Cortex of kidney (tissue), 1 donor: Measurements from ENCODE around the gene CD8A.
"Not testable (repeated sequence)": the region's sequence is repeated elsewhere in the genome, so short reads cannot be mapped to it uniquely, and the experiment has no call there.

Source experiments
- DNase-seq: peaks from one replicate; lab custom pipeline; 2025; lab: John Stamatoyannopoulos, UW

Gene CD8A

GRCh38 chr2:86776532-86776931 is 14.2 kb downstream of the CD8A start:
- no peak for DNase-seq

DNA sequence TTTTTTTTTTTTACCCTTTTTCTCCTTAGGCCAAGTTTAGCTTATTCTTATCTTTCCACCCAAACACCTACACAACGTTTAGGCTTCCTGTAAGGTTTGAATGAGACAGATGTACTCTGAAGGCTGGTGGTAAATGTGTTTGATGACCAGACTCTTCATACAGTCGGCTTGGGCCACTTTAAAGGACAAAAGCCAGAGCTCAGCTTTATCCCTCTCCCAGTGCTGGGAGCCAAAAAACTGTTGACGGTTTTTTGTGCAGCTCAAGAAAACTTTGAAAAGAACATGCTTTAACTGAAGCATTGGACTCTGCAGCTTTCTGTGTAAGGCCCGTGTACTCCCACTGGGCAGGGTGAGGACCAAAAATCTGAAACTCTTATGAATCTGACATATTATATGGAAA is 15.4 kb downstream of the CD8A start:
- DNase-seq, result no peak

GRCh38 chr2:86774862-86775261 is 15.9 kb downstream of the CD8A start:
- DNase-seq, result no peak

DNA sequence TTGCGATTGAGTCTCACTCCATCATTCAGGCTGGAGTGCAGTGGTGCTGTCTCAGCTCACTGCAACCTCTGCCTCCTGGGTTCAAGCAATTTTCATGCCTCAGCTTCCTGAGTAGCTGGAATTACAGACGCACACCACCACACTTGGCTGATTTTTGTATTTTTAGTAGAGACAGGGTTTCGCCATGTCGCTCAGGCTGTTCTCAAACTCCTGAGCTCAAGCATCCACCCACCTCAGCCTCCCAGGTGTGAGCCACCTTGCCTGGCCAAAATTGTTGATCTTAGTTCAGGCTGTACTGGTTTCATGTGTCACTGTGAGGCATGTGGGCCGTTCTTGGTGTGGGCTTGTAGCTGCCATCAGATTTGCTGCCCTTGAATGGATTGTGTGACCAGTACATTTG is 18.1 kb downstream of the CD8A start:
- DNase-seq, result no peak

DNA sequence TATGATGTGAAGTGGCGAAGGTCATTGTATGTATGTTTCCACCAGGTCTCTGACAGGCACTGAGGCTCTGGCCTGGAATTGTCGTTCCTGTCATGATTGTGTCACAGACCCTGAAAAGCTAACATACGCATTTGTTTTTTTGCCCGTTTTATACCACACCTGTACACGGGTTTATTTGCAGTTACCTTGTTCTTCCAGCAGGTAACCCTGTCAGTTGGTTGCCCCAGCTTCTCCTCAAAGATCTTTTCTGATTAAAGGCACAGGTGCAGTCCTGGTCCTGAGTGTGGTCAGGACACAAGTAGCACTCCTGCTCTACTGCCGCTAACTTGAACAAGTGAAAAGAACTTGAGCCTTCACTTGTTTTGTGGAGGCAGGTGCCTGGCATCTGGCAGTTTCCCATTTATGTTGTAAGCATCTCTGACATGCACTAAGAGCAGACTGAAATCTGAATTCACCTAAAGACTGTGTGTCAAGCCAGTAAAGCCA is 19.9 kb downstream of the CD8A start:
- DNase-seq, result no peak

DNA sequence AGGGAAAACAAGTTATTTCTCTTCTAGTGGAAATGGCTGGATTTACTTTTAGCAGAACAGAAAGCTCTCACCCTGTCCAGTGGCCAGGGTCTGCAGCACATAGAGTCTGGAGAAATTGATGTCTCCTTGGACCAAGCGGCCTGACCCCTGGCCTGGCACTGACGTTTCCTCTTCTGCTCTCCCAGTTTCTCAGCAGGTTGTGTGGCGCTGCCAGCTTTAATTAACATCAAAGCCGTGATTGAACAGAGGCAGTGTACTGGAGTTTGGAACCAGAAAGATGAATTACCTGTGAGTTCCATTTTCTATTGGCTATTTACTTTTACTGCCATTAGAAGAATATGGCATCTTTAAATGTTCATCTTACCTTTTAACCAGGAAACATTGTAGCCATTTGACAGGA is 20.9 kb downstream of the CD8A start:
- no peak for DNase-seq

DNA sequence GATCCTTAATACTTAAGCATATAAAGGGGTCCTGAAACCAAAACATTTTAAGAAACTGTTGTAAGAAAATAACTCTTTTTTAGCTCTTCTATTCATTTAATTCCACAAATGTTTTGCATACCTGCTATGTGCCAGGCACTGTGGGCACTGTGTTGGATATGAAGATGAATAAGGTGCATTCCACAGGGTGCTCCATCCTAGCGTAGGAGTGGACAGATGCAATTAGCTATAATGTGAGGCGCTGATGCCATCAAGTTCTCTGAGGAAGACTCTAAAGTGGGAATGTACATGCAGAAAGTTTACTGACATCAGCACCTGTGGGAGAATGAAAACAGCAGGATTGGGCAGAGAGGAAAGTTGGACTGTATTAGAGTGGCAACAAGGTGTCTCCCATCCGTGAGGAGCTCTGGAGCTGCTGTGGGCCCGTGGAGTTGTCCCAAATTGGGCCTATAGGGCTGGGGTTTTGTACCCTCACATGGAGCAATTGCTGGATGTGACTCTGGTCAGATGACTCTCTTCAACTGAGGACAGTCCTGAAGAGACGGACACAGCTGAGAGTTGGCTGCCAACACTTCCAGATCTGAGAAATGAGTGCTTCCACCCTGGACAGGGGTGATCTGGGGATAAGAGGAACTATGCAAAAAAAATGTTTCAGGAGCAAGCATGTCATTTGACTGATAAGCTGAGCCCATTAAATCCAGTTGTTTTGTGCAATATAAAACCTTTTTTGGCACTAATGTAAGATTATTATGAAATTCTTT is 22.3 kb downstream of the CD8A start:
- DNase-seq, result no peak

DNA sequence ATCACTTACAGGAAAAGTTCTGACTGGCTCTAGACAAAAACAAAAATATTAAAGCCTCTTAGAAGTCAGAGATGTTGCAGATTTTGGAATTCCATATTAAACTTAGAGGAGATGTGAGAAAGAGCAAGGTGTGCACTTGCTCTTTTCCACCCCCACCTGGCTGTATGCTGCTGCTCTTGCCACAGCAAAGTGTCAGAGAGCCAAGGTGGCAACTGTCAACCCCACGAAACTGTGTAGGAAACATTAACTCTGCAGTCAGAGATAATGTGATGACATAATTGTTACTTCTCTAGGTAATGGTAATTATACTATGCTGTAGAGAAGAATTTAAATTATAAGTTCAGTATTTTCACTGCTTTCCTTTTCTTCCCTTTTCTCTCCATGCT is 25.4 kb downstream of the CD8A start:
- no peak for DNase-seq

- no peak for DNase-seq
Observed at GRCh38 chr2:86764661-86765309, 25.9 kb downstream of the CD8A start.

DNA sequence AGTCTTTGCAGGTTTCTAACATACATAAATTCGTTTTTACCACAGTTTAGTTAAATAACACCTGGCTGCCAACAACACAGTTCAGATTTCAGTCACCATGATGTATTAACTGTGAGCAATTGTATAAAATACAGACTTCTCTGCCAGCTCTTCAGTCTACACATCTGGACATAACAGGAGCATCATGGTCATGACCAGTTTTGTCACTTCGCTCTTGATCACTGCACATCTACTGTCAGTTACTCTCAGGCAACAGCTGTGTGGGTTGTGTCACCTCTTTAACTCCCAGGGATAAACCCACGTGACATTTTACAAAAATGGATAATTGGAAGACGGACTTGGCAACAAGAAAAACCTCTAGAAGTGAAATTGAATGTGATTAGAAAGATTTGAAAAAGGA is 30.3 kb downstream of the CD8A start:
- DNase-seq, result no peak

DNA sequence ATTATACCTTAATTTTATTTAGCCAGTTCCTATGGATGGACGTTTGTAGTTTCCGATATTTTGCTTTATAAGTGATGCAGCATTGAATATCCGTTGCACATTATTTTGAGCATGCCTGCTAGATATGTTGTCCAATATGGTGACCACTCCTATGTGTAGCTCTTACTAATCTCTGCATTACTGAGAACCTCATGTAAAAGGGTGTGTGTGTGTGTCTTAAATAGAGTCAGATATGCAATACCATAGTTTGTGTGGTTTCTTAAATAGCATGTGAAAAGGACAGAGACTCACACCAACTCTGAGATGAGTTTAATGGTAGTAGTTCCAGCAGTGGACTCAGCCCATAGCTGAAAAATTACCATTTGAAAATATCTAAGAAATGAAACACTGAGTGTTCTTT is 32.3 kb downstream of the CD8A start:
- DNase-seq, result no peak

DNA sequence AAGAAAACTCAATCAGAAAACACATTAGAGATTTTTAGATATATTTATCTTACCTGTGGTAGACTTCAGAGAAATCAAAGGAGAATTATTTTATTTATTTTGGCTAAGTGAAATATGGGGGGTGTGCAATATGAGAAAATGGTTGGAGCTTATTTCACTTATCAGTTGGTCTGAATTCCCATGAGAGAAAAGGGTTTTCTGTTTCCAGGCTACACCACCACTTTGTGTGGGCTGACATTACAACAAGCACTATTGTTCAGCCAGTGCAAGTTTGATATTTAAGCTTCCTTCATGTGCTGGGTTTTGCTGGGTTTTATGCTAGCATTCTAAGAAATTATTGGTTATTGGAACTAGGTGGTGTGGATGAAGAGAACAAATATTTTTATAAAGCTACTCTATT is 37.1 kb downstream of the CD8A start:
- no peak for DNase-seq

GRCh38 chr2:86752934-86753333 is 37.8 kb downstream of the CD8A start:
- no peak for DNase-seq

- no peak for DNase-seq
Observed at GRCh38 chr2:86751778-86752177, 38.9 kb downstream of the CD8A start.

- DNase-seq, result no peak
Observed at GRCh38 chr2:86750240-86750839, 40.4 kb downstream of the CD8A start.

- no peak for DNase-seq
Observed at GRCh38 chr2:86747711-86748639, 42.7 kb downstream of the CD8A start.

DNA sequence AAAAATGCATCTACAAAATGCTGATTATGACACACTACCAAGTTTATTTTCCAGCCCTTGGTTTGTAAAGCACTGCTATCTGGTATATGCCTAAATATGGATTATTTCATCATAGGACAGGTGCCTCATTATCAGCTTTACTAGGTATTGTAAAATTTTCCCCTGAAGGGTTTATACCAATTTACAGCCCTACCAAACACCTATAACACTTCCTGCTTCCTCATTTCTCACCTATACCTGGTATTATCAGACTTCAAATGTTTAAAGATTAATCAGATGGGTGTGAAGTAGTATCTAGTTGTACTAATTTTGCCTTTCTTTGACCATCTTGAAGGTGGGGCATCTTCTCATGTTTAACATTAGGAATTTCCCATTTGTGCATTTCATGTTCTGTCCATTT is 43.8 kb downstream of the CD8A start:
- no peak for DNase-seq

DNA sequence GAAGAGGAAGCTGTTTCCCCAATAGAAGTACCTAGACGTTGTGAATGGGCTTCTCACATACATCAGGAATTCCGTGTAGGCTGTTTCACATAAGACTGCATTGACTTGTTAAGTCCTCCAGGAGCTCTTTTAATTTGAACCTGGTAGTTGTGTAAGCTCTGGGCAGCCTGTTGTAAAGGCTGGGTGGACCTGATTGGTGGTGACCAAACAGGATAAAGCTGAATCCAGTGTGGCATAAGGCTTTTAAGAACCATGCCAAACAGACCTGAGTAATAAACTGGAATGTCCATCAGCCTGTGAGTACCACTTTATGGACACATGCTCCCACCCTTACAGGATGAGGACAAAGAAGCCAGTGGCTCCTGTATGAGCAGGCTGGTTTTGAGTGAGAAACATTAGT is 46.6 kb downstream of the CD8A start:
- DNase-seq, result no peak

DNA sequence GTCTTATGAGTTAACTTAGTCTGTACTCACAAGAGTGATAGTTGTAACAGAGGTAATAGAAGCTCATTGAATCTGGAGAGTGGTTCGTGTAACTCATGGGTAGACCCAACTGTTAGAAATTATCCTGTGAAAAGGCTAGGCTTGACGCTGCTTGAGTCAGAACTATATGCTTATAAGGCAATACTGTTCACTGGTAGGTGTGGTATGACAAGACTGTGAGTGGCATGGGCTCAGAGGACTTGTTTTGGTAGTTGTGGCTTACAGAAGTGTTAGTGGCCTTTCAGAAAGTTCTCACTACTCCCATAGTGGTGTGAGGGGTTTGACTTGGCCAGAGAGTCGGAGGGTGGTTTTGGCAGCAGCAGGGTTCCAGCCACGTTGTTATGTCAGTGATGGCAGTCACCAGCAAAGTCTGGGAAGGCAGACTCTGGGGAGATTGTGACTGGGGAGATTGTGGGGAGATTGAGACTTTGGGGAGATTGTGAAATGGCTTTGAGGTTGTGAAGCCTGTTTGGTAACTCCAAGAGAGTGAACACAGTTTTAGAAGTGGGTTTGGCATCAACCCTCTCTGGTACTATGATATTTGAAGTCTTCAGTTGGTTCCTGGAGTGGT is 48.7 kb downstream of the CD8A start:
- DNase-seq, result not testable (repeated sequence)

DNA sequence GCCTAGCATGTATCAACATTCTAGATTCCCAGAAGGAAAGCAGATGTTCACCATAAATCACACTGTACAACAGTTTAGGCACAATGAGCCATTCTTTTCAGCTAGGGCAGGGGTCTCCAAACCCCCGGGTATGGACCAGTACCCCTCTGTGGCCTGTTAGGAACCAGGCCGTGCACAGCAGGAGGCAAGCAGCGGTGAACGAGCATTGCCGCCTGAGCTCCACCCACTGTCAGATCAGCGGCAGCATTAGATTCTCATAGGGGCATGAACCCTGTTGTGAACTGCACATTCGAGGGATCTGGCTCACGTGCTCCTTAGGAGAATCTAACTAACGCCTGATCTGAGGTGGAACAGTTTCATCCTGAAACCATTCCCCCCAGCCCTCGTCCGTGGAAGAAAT is 50.8 kb downstream of the CD8A start:
- not testable (repeated sequence) for DNase-seq

DNA sequence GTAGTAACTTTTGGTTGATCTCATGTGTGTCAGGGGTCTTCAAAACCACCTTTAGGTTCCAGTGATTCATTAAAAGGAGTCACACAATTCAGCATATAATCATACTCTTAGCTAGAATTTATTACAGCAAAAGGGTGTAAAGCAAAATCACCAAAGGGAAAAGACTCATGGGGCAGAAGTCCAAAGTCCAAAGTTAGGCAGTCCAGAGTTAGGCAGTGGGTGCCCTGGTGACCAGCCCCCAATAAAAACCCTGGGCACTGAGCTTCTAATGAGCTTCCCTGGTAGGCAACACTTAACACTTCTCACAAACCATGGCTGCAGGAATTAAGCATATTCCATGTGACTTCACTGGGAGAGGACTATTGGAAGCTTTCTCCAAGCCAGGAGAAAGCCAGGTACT is 51.2 kb downstream of the CD8A start:
- not testable (repeated sequence) for DNase-seq

DNA sequence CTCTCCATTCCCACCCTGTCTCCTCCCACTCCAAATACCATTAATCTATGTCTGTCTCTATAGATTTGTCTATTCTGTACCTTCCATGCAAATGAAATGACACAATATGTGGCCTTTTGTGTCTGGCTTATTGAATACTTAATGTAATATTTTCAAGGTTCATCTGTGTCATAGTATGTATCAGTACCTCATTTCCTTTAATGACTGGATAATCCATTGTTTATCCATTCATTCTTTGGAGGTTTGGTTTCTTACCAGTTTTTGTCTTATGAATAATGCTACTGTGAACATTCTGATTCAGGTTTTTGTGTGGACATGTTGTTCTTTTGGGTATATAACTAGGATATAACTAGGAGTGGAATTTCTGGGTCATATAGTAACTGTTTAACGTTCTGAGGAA is 55.8 kb downstream of the CD8A start:
- not testable (repeated sequence) for DNase-seq
